ENCODE measurements around the gene ECM1.

DNA sequence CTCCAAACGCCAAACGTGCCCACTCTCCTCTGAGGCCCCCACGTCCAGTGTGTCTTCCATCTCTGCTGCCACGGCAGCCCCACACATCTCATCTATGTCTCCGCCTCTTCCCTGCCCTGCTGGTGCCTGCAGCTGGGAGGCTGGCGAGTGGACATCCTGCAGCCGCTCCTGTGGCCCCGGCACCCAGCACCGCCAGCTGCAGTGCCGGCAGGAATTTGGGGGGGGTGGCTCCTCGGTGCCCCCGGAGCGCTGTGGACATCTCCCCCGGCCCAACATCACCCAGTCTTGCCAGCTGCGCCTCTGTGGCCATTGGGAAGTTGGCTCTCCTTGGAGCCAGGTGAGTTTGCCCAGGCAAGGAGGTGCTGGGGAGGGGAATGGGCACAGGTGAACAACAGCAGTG, 49.9 kb downstream of the ECM1 start:
- TF ChIP-seq, protein P1, sequence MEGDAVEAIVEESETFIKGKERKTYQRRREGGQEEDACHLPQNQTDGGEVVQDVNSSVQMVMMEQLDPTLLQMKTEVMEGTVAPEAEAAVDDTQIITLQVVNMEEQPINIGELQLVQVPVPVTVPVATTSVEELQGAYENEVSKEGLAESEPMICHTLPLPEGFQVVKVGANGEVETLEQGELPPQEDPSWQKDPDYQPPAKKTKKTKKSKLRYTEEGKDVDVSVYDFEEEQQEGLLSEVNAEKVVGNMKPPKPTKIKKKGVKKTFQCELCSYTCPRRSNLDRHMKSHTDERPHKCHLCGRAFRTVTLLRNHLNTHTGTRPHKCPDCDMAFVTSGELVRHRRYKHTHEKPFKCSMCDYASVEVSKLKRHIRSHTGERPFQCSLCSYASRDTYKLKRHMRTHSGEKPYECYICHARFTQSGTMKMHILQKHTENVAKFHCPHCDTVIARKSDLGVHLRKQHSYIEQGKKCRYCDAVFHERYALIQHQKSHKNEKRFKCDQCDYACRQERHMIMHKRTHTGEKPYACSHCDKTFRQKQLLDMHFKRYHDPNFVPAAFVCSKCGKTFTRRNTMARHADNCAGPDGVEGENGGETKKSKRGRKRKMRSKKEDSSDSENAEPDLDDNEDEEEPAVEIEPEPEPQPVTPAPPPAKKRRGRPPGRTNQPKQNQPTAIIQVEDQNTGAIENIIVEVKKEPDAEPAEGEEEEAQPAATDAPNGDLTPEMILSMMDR (conservative IDR thresholded peaks at IDR 0.05 in 1 of 2, IDR thresholded peaks at IDR 0.05 in 1 of 2; ENCODE audit: low read depth in 1 of 2, low read length in 2 of 2): no peak
- TF ChIP-seq EZH2 (IDR thresholded peaks at IDR 0.05; ENCODE audit: low read length, missing control alignments): no peak
